Measurements from ENCODE around the gene SIRT2. TPM values are rescaled to one million over a fixed set of nuclear protein-coding genes. Genes with fewer than 3 reads are reported as not detected.

Gene SIRT2
- total and polyA plus RNA-seq, 11 donors = 51.0 to 158 (median 62.4) TPM

DNA sequence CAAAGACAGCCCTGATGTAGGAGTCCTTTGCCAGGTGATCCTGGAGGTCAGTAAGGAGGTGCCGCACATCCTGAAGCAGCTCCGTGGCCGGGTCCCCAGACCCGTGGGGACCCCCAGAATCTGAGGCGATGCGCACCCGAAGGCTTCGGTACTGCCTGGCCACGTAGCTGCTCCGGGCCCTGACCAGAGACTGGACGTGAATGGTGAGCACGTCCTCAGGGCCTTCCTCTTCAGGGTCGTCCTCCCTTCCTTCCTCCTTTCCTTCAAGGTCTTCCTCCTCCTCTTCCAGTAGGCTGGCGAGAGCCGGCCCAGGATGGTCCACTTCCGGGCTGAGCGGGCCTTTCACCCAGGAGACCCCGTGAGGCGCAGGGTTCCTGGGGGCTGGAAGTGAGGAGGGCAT, 28.8 kb downstream of the SIRT2 start:
- intact Hi-C loops (cut with DNase I) = no loop called here
- no peaks in the 10 kb centered on the region for H3K27me3 ChIP-seq
- no peak for TF ChIP-seq POLR2A (IDR thresholded peaks at IDR 0.05)
- TF ChIP-seq, protein P1, sequence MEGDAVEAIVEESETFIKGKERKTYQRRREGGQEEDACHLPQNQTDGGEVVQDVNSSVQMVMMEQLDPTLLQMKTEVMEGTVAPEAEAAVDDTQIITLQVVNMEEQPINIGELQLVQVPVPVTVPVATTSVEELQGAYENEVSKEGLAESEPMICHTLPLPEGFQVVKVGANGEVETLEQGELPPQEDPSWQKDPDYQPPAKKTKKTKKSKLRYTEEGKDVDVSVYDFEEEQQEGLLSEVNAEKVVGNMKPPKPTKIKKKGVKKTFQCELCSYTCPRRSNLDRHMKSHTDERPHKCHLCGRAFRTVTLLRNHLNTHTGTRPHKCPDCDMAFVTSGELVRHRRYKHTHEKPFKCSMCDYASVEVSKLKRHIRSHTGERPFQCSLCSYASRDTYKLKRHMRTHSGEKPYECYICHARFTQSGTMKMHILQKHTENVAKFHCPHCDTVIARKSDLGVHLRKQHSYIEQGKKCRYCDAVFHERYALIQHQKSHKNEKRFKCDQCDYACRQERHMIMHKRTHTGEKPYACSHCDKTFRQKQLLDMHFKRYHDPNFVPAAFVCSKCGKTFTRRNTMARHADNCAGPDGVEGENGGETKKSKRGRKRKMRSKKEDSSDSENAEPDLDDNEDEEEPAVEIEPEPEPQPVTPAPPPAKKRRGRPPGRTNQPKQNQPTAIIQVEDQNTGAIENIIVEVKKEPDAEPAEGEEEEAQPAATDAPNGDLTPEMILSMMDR (IDR thresholded peaks at IDR 0.05) = no peak
- no peaks in the 10 kb centered on the region for H3K9me3 ChIP-seq
- DNase-seq (no peak), ATAC-seq (no peak)
- WGBS, 4 donors = 76 to 89% (median 83%) methylated on average over 13 to 19 of the region's 19 CpGs
- H3K36me3 ChIP-seq = no peaks in the 10 kb centered on the region
- H3K4me1 ChIP-seq = peaks cover 5 to 22% (median 15%) of the 10 kb centered on the region in 12 donors
- peak overlapping the region in 5 of 12 donors; percentile 7 to 57 (median 46) for H3K27ac ChIP-seq
- H3K4me3 ChIP-seq = peak overlapping the region in 4 of 12 donors; percentile 50 to 66 (median 61)

DNA sequence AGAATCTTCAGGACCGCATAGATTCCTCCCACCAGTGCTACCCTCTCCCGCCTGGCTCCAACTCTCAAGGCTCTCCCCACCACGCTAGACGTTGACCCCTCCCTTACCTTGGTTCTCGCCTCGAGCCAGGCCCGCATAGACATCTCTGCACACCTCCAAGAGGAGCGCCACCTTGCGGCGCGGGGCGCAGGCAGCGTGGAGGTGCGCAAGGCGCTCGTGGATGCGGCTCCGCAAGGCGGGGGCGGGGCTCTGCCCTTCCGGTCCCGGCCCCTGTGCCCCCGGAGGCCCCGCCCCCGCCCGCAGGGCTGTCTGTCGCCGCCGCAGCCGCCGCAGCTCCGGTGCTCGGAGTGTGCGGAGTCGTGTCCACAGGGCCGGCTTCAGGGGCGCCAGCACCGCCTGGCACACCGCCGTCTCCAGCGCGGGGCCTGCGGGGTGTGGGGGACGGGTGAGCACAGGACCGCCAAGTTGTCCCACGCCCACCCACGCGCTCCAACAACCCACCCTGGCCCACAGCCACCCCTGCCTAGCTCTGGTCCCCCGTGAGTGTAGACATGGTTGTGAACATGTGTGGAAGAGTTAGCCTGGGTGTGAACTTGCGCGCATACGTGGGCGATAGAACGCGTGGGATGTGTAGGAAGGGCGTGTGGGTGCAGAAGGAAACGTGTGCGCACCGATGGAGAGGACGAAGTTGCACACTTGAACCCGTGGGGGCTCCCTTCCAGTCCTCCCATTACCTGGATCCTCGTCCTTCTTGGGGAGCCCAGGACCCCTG, 29.4 kb downstream of the SIRT2 start:
- peak in 1 of 2 donors; percentile 23 for TF ChIP-seq POLR2A (IDR thresholded peaks at IDR 0.05)
- TF ChIP-seq, protein P1 (IDR thresholded peaks at IDR 0.05) = peak; percentile 76 to 97 (median 87)
- H3K27ac ChIP-seq = peak overlapping the region in 10 of 12 donors; percentile 7 to 57 (median 48)
- DNase-seq = peak; percentile 82 to 94 (median 86)
- H3K9me3 ChIP-seq = no peaks in the 10 kb centered on the region
- H3K4me3 ChIP-seq = peak overlapping the region; percentile 15 to 72 (median 54)
- ATAC-seq = peak; percentile 84 to 95 (median 90)
- no peaks in the 10 kb centered on the region for H3K36me3 ChIP-seq
- intact Hi-C loops (cut with DNase I) = no loop called here
- peaks cover 5 to 27% (median 15%) of the 10 kb centered on the region in 12 donors for H3K4me1 ChIP-seq
- 13 to 36% (median 25%) methylated on average over 28 to 62 of the region's 62 CpGs for WGBS, 4 donors
- no peaks in the 10 kb centered on the region for H3K27me3 ChIP-seq

DNA sequence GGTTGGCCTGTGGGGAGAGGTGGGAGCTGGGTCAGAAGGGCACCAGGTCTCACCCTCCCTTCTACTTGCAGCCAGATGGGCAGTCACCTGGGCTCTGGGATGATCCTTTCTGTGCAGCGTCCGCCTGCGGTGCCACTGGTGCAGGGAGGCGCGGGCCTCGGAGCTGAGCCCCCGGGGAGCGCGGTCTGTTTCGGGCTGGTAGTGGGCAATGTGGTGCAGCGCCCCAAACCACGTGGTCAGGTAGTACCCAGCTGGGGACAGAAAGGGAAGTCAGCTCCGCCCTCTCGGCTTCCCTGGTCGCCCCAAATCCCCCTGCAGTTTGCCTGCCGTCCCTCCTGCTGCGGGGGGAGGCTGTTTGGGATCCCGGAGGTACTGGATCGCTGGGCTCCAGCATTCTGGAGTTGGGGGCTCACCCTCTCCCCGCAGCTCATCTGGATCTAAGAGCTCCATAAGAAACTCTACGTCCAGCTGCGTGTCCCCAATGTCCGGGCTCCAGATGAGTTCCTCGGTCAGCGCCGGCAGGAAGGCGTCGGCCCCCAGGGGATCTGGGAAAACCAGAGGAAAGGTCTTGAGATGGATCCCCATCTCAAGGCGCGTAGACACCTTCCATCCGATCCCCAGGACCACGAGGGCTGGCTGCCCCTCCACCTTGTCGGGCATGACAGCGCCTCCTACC, 30.1 kb downstream of the SIRT2 start:
- H3K36me3 ChIP-seq = no peaks in the 10 kb centered on the region
- intact Hi-C loops (cut with DNase I) = no loop called here

More for the DNA sequence above, 30.1 kb downstream of the SIRT2 start:
- peak overlapping the region; percentile 15 to 72 (median 54) for H3K4me3 ChIP-seq
- TF ChIP-seq, protein P1 (IDR thresholded peaks at IDR 0.05) = no peak
- no peak for TF ChIP-seq POLR2A (IDR thresholded peaks at IDR 0.05)
- H3K27me3 ChIP-seq = no peaks in the 10 kb centered on the region
- ATAC-seq = peak in 3 of 4 donors; percentile 10 to 31 (median 11)
- H3K9me3 ChIP-seq = no peaks in the 10 kb centered on the region
- peak overlapping the region in 10 of 12 donors; percentile 7 to 57 (median 45) for H3K27ac ChIP-seq
- DNase-seq = peak in 2 of 5 donors; percentile 24 to 34
- H3K4me1 ChIP-seq = peaks cover 5 to 35% (median 15%) of the 10 kb centered on the region in 12 donors
- 8 to 13% (median 9%) methylated on average over 18 to 34 of the region's 34 CpGs for WGBS, 4 donors
